GM23338 (cell line): Measurements from ENCODE around the gene SPIRE2. TPM values are rescaled to one million over a fixed set of nuclear protein-coding genes. Genes with fewer than 3 reads are reported as not detected.

Source experiments
- ATAC-seq: fragments of 200-7000 bp; cut with Tn5 transposase; 3 replicates; pipeline ENCODE4 v1.9.1; 2020
- DNase-seq: peaks from one replicate; pipeline ENCODE4 v3.0.0-alpha.2; 2015; ENCODE audit warnings: low spot score
- H2AFZ ChIP-seq: fragments of 200-600 bp; sonication (generic); 2 replicates; pipeline ENCODE4 v1.8.0; 2016; ENCODE audit warnings: antibody characterized with exemption, mild to moderate bottlenecking, moderate library complexity
- H3F3A ChIP-seq: fragments of 200-600 bp; sonication (generic); replicated peaks from 2 replicates; pipeline ENCODE4 v1.8.0; 2017; ENCODE audit warnings: antibody characterized with exemption, mixed run types, low read depth
- H3K27ac ChIP-seq: fragments of 200-600 bp; sonication (generic); 2 replicates; pipeline ENCODE4 v1.6.1; 2016; ENCODE audit warnings: low read depth
- H3K27me3 ChIP-seq: fragments of 200-600 bp; sonication (generic); 2 replicates; pipeline ENCODE4 v1.8.0; 2016; ENCODE audit warnings: mild to moderate bottlenecking, mixed run types, moderate library complexity; ENCODE audit not compliant: insufficient read depth
- H3K36me3 ChIP-seq: fragments of 200-600 bp; sonication (generic); 2 replicates; pipeline ENCODE4 v1.8.0; 2016; ENCODE audit warnings: mild to moderate bottlenecking; ENCODE audit not compliant: insufficient read depth
- H3K4me1 ChIP-seq: fragments of 200-600 bp; sonication (generic); 2 replicates; pipeline ENCODE4 v1.8.0; 2016; ENCODE audit warnings: mild to moderate bottlenecking, moderate library complexity; ENCODE audit not compliant: insufficient read depth
- H3K4me2 ChIP-seq: fragments of 200-600 bp; sonication (generic); 2 replicates; pipeline ENCODE4 v1.7.1; 2017; ENCODE audit warnings: mixed run types
- H3K4me3 ChIP-seq: fragments of 200-600 bp; sonication (generic); 2 replicates; pipeline ENCODE4 v1.6.1; 2016; ENCODE audit warnings: mixed run types
- H3K79me2 ChIP-seq: fragments of 200-600 bp; sonication (generic); replicated peaks from 2 replicates; pipeline ENCODE4 v1.8.0; 2017; ENCODE audit warnings: mild to moderate bottlenecking; ENCODE audit not compliant: insufficient read depth
- H3K9me2 ChIP-seq: fragments of 200-600 bp; sonication (generic); 2 replicates; pipeline ENCODE4 v1.8.0; 2017; ENCODE audit not compliant: insufficient read depth
- H4K20me1 ChIP-seq: fragments of 200-600 bp; sonication (generic); replicated peaks from 2 replicates; pipeline ENCODE4 v1.8.0; 2017; ENCODE audit warnings: mild to moderate bottlenecking; ENCODE audit not compliant: insufficient read depth
- H3K27ac Mint-ChIP-seq: 2 replicates; pipeline ENCODE4 v1.8.0; 2020; ENCODE audit warnings: inconsistent platforms, mild to moderate bottlenecking, moderate library complexity, mixed read lengths
- H3K27me3 Mint-ChIP-seq: 3 replicates; pipeline ENCODE4 v1.8.0; 2022; ENCODE audit warnings: low read depth, mild to moderate bottlenecking, moderate library complexity, mixed read lengths, inconsistent platforms; ENCODE audit not compliant: insufficient read depth, poor library complexity
- H3K36me3 Mint-ChIP-seq: 3 replicates; pipeline ENCODE4 v1.8.0; 2021; ENCODE audit warnings: low read depth, mild to moderate bottlenecking, inconsistent platforms, moderate library complexity, mixed read lengths
- H3K4me1 Mint-ChIP-seq: 3 replicates; pipeline ENCODE4 v1.8.0; 2020; ENCODE audit warnings: mild to moderate bottlenecking, inconsistent platforms, mixed read lengths
- H3K4me3 Mint-ChIP-seq: 3 replicates; pipeline ENCODE4 v1.8.0; 2021; ENCODE audit warnings: moderate library complexity, mild to moderate bottlenecking, inconsistent platforms, mixed read lengths
- H3K9me3 Mint-ChIP-seq: 3 replicates; pipeline ENCODE4 v1.8.0; 2020; ENCODE audit warnings: moderate library complexity, mild to moderate bottlenecking, inconsistent platforms, mixed read lengths
- CREB1 ChIP-seq: fragments of 250-450 bp; sonication (Bioruptor Pico); IDR thresholded peaks from 2 replicates; pipeline ENCODE4 v1.5.0; 2020; ENCODE audit warnings: low read depth, mild to moderate bottlenecking, moderate library complexity
- CTCF ChIP-seq, 2 experiments: fragments of 200-600 bp in 1 of 2; sonication (generic) in 1 of 2; conservative IDR thresholded peaks; 2 replicates each; pipeline versions ENCODE4 v1.5.1 to v1.6.1; 2016 to 2017; ENCODE audit warnings: antibody characterized with exemption in 2 of 2, low read depth in 2 of 2, mild to moderate bottlenecking in 2 of 2, moderate library complexity in 1 of 2
- ETS1 ChIP-seq: IDR thresholded peaks from 2 replicates; pipeline ENCODE4 v1.6.1; 2016; ENCODE audit warnings: antibody characterized with exemption
- EZH2 ChIP-seq: fragments of 200-600 bp; sonication (generic); IDR thresholded peaks from one replicate; pipeline ENCODE4 v1.8.0; 2017; ENCODE audit warnings: antibody characterized with exemption, mild to moderate bottlenecking, low read depth; ENCODE audit not compliant: unreplicated experiment
- EZH2phosphoT487 ChIP-seq: fragments of 200-600 bp; sonication (generic); IDR thresholded peaks from one replicate; pipeline ENCODE4 v1.8.1; 2018; ENCODE audit warnings: antibody characterized with exemption; ENCODE audit not compliant: unreplicated experiment
- JUNB ChIP-seq: IDR thresholded peaks from one replicate; pipeline ENCODE4 v1.6.1; 2016; ENCODE audit warnings: antibody characterized with exemption; ENCODE audit not compliant: unreplicated experiment
- NANOG ChIP-seq: IDR thresholded peaks from 2 replicates; pipeline ENCODE4 v1.6.1; 2016; ENCODE audit warnings: antibody characterized with exemption, borderline replicate concordance
- POLR2AphosphoS5 ChIP-seq: IDR thresholded peaks from 2 replicates; pipeline ENCODE4 v1.6.1; 2016; ENCODE audit warnings: antibody characterized with exemption, low read depth
- STAT1 ChIP-seq: IDR thresholded peaks from one replicate; pipeline ENCODE4 v1.6.1; 2016; ENCODE audit warnings: antibody characterized with exemption; ENCODE audit not compliant: unreplicated experiment
- polyA plus RNA-seq: library from polyadenylated mRNA; unstranded; fragments of >200 nt; fragmentation: Nextera tagmentation; extraction: Ambion mirVana; gene quantifications from 2 replicates; pipeline ENCODE4 v1.2.1, GENCODE V29; 2016
- total RNA-seq: library from RNA; depleted of rRNA; stranded (reverse); fragments of >200 nt; shearing (Covaris generic); gene quantifications from 2 replicates; pipeline ENCODE4 v1.2.3, GENCODE V29; 2014
- TF ChIP-seq, protein P1 (sequence below): IDR thresholded peaks from one replicate; pipeline ENCODE4 v1.6.1; 2018; ENCODE audit warnings: antibody characterized with exemption; ENCODE audit not compliant: unreplicated experiment

The SPIRE2 gene
- total and polyA plus RNA-seq, 2 experiments from 2014 or later, result 5.0 to 15.2 TPM

GRCh38 chr16:89798832-89799370, 29.4 kb upstream of the SPIRE2 start:
- no peak for TF ChIP-seq POLR2AphosphoS5
- TF ChIP-seq, protein P1, sequence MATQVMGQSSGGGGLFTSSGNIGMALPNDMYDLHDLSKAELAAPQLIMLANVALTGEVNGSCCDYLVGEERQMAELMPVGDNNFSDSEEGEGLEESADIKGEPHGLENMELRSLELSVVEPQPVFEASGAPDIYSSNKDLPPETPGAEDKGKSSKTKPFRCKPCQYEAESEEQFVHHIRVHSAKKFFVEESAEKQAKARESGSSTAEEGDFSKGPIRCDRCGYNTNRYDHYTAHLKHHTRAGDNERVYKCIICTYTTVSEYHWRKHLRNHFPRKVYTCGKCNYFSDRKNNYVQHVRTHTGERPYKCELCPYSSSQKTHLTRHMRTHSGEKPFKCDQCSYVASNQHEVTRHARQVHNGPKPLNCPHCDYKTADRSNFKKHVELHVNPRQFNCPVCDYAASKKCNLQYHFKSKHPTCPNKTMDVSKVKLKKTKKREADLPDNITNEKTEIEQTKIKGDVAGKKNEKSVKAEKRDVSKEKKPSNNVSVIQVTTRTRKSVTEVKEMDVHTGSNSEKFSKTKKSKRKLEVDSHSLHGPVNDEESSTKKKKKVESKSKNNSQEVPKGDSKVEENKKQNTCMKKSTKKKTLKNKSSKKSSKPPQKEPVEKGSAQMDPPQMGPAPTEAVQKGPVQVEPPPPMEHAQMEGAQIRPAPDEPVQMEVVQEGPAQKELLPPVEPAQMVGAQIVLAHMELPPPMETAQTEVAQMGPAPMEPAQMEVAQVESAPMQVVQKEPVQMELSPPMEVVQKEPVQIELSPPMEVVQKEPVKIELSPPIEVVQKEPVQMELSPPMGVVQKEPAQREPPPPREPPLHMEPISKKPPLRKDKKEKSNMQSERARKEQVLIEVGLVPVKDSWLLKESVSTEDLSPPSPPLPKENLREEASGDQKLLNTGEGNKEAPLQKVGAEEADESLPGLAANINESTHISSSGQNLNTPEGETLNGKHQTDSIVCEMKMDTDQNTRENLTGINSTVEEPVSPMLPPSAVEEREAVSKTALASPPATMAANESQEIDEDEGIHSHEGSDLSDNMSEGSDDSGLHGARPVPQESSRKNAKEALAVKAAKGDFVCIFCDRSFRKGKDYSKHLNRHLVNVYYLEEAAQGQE, result no peak
- no peak overlapping the region for H3K27ac ChIP-seq
- ATAC-seq (no peak), DNase-seq (no peak)
- peaks cover 23% of the 10 kb centered on the region for H4K20me1 ChIP-seq
- no peaks in the 10 kb centered on the region for H3K79me2 ChIP-seq
- Mint-ChIP-seq H3K36me3 (peaks cover 66% of the 10 kb centered on the region), H3K4me1 (no peaks in the 10 kb centered on the region), H3K27ac (no peak overlapping the region), H3K27me3 (peaks cover 10% of the 10 kb centered on the region), H3K9me3 (no peaks in the 10 kb centered on the region), H3K4me3 (no peak overlapping the region)
- no peaks in the 10 kb centered on the region for H3K27me3 ChIP-seq
- H3K9me2 ChIP-seq, result no peaks in the 10 kb centered on the region
- H3K36me3 ChIP-seq, result peaks cover 20% of the 10 kb centered on the region
- H3K4me1 ChIP-seq, result no peaks in the 10 kb centered on the region
- H3K4me3 ChIP-seq, result no peak overlapping the region
- H3F3A ChIP-seq, result peaks cover 19% of the 10 kb centered on the region; the same call in 1 of the 2 replicates
- H3K4me2 ChIP-seq, result no peak overlapping the region
- no peak overlapping the region for H2AFZ ChIP-seq

- Histone ChIP-seq H3K9me2 (no peaks in the 10 kb centered on the region), H3K27me3 (no peaks in the 10 kb centered on the region), H3K4me2 (no peak overlapping the region), H2AFZ (no peak overlapping the region), H3F3A (0 out of 2 replicates have a peak, but pooled peaks cover 6% of the 10 kb centered on the region), H3K36me3 (peaks cover 24% of the 10 kb centered on the region), H3K27ac (no peak overlapping the region), H4K20me1 (peaks cover 26% of the 10 kb centered on the region), H3K4me1 (no peaks in the 10 kb centered on the region), H3K4me3 (no peak overlapping the region), H3K79me2 (no peaks in the 10 kb centered on the region)
- peaks cover 7% of the 10 kb centered on the region for H3K27me3 Mint-ChIP-seq
- peaks cover 71% of the 10 kb centered on the region for H3K36me3 Mint-ChIP-seq
- TF ChIP-seq, protein P1, result no peak
- TF ChIP-seq CTCF (conservative IDR thresholded peaks at IDR 0.05; ENCODE audit: low read depth in 2 of 2) (no peak), POLR2AphosphoS5 (no peak), NANOG (no peak), STAT1 (no peak), EZH2phosphoT487 (no peak), CREB1 (no peak), EZH2 (no peak), JUNB (no peak), ETS1 (no peak)
- DNase-seq, result no peak
- H3K27ac Mint-ChIP-seq, result no peak overlapping the region
- H3K4me1 Mint-ChIP-seq, result no peaks in the 10 kb centered on the region
- no peak for ATAC-seq
- H3K9me3 Mint-ChIP-seq, result no peaks in the 10 kb centered on the region
- no peak overlapping the region for H3K4me3 Mint-ChIP-seq
These were observed 26.5 kb upstream of the SPIRE2 start for GRCh38 chr16:89801800-89802199.
